Keratinocyte (primary cell): ENCODE results near the gene NRARP.

Experiments
- EZH2 ChIP-seq: IDR thresholded peaks from one replicate; pipeline ENCODE4 v1.6.1; 2012; ENCODE audit warnings: inconsistent platforms, mild to moderate bottlenecking, low read length, moderate library complexity
- TF ChIP-seq, protein P1 (sequence below), 3 experiments: IDR thresholded peaks in 1 of 3; conservative IDR thresholded peaks in 1 of 3; optimal IDR thresholded peaks in 1 of 3; 2 replicates in 2 of 3; 3 replicates in 1 of 3; pipeline versions ENCODE3 to v1.5.1; 2011; ENCODE audit warnings: low read length in 3 of 3, mild to moderate bottlenecking in 3 of 3, moderate library complexity in 2 of 3, control low read depth in 1 of 3, inconsistent platforms in 1 of 3; ENCODE audit not compliant: insufficient read depth in 2 of 3; ENCODE audit errors: extremely low read depth in 1 of 3

DNA sequence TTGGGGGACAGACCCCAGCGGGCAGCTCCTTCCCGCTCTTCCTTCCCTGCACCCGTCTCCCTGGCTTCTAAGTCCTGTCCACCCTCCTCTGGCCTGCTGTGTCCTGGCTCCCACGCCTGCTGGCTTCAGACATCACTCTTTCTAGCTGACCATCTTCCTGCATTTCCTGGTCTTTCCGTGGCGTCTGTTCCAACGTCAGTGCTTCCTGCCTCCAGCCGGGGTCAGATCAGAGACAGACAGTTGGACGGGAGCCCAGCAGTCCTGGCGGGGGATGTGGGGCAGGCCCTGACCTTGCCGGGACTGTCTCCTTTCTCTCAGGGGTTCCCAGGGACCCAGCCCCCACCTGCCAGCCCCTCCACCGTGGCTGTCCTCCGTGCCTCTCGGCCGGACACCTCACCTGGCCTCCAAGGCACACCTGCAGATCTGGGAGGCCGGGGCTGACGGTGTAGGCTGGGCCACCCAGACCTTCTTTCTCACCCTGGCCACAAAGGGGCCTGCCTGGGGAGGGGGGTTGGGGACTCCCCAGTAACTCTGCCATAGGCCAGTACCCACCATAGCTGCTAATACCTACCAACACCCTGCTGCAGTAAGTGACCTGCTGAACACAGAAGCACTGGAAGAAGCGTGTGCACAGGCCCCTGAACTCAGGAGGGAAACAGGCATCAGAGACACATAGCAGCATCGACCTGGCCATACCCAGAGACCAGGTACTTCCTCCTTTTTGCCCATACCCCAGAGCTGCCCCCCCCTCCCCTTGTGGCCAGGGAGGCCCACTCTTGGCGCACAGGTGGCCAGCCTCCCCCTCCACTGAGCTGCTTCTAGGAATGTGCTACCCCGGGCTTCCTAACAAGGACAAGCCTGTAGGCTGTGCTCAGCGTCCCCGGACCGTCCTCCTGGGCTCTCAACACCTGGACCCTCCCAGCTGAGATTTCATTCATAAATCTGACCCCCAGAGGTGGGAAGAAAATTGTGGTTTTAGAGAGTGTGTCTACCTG, 5.1 kb downstream of the NRARP start:
- TF ChIP-seq, protein P1, sequence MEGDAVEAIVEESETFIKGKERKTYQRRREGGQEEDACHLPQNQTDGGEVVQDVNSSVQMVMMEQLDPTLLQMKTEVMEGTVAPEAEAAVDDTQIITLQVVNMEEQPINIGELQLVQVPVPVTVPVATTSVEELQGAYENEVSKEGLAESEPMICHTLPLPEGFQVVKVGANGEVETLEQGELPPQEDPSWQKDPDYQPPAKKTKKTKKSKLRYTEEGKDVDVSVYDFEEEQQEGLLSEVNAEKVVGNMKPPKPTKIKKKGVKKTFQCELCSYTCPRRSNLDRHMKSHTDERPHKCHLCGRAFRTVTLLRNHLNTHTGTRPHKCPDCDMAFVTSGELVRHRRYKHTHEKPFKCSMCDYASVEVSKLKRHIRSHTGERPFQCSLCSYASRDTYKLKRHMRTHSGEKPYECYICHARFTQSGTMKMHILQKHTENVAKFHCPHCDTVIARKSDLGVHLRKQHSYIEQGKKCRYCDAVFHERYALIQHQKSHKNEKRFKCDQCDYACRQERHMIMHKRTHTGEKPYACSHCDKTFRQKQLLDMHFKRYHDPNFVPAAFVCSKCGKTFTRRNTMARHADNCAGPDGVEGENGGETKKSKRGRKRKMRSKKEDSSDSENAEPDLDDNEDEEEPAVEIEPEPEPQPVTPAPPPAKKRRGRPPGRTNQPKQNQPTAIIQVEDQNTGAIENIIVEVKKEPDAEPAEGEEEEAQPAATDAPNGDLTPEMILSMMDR (optimal IDR thresholded peaks at IDR 0.05 in 1 of 3, IDR thresholded peaks at IDR 0.05 in 1 of 3, conservative IDR thresholded peaks at IDR 0.05 in 1 of 3; ENCODE audit: extremely low read depth in 1 of 3, insufficient read depth in 2 of 3, low read length in 3 of 3): no peak
- no peak for TF ChIP-seq EZH2
